ENCODE results near the gene DMRT3. TPM values are rescaled to one million over a fixed set of nuclear protein-coding genes. Genes with fewer than 3 reads are reported as not detected.
A peak's percentile ranks its signal among the peaks of the same experiment; 100 is the strongest.

The DMRT3 gene
- total and polyA plus RNA-seq, 2 donors (not counting 1 experiment from before 2014, with no cell fraction given), result not detected

GRCh38 chr9:969310-970150 is 6.9 kb upstream of the DMRT3 start:
- H3K27ac Mint-ChIP-seq, result no peak overlapping the region
- Histone ChIP-seq H3K79me2 (ENCODE audit: control insufficient read depth, insufficient read depth, low read length) (no peaks in the 10 kb centered on the region), H2AFZ (ENCODE audit: insufficient read depth, low read depth, low read length, poor library complexity, severe bottlenecking) (no peak overlapping the region), H3K9me3 (ENCODE audit: control extremely low read depth in 1 of 3, control insufficient read depth in 2 of 3, insufficient read depth in 1 of 3, low read length in 2 of 3) (peaks cover 0 to 53% (median 9%) of the 10 kb centered on the region in 3 donors), H3K27me3 (replicated peaks in 1 of 4; ENCODE audit: control extremely low read depth in 1 of 4, control insufficient read depth in 3 of 4, insufficient read depth in 4 of 4, low read length in 3 of 4) (peaks cover 0 to 93% (median 77%) of the 10 kb centered on the region in 4 experiments), H4K20me1 (ENCODE audit: control insufficient read depth, insufficient read depth, low read length, poor library complexity, severe bottlenecking) (no peaks in the 10 kb centered on the region), H3K4me2 (replicated peaks; ENCODE audit: low read depth, low read length, poor library complexity, severe bottlenecking) (no peak overlapping the region), H3K4me3 (ENCODE audit: control extremely low read depth in 1 of 5, extremely low read depth in 1 of 5, insufficient read depth in 1 of 5, low read depth in 2 of 5, low read length in 4 of 5) (no peak overlapping the region), H3K9ac (ENCODE audit: low read length) (no peak overlapping the region), H3K4me1 (ENCODE audit: control insufficient read depth in 2 of 2, insufficient read depth in 2 of 2, low read length in 2 of 2) (peaks cover 25 to 38% of the 10 kb centered on the region in 2 donors), H3K27ac (ENCODE audit: low read length in 2 of 2) (no peak overlapping the region), H3K36me3 (replicated peaks in 1 of 2; ENCODE audit: control extremely low read depth in 1 of 2, control insufficient read depth in 1 of 2, extremely low read depth in 1 of 2, insufficient read depth in 2 of 2, low read length in 1 of 2) (no peaks in the 10 kb centered on the region)
- 13% methylated on average over 46 of the region's 49 CpGs for WGBS (ENCODE audit: insufficient coverage)
- POLR2A ChIA-PET, result no interaction called here
- CTCF ChIA-PET, result no interaction called here
- ATAC-seq (ENCODE audit: low read depth) (no peak), DNase-seq (peak; percentile 22)
- intact Hi-C loops (cut with micrococcal nuclease), result loop anchor here (5.0 kb wide), 1 partner anchor 78 kb away; no protein-coding TSS in a partner anchor
- H3K4me3 Mint-ChIP-seq, result no peak overlapping the region
- H3K27me3 Mint-ChIP-seq, result peaks cover 62% of the 10 kb centered on the region
- peaks cover 12% of the 10 kb centered on the region for H3K4me1 Mint-ChIP-seq
- TF ChIP-seq, protein P1, sequence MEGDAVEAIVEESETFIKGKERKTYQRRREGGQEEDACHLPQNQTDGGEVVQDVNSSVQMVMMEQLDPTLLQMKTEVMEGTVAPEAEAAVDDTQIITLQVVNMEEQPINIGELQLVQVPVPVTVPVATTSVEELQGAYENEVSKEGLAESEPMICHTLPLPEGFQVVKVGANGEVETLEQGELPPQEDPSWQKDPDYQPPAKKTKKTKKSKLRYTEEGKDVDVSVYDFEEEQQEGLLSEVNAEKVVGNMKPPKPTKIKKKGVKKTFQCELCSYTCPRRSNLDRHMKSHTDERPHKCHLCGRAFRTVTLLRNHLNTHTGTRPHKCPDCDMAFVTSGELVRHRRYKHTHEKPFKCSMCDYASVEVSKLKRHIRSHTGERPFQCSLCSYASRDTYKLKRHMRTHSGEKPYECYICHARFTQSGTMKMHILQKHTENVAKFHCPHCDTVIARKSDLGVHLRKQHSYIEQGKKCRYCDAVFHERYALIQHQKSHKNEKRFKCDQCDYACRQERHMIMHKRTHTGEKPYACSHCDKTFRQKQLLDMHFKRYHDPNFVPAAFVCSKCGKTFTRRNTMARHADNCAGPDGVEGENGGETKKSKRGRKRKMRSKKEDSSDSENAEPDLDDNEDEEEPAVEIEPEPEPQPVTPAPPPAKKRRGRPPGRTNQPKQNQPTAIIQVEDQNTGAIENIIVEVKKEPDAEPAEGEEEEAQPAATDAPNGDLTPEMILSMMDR (IDR thresholded peaks at IDR 0.05), result no peak
- TF ChIP-seq EZH2 (IDR thresholded peaks at IDR 0.05; ENCODE audit: borderline replicate concordance, insufficient read depth, low read depth, low read length, poor library complexity, severe bottlenecking), result peak; percentile 66
- H3K9me3 Mint-ChIP-seq (ENCODE audit: insufficient read depth), result no peaks in the 10 kb centered on the region

All from B cell (primary cell).